ENCODE data around the gene KCNK4. TPM values are rescaled to one million over a fixed set of nuclear protein-coding genes. Genes with fewer than 3 reads are reported as not detected.

KCNK4 gene
- polyA plus RNA-seq, 3 donors: not detected

GRCh38 chr11:64241491-64242374, 49.4 kb upstream of the KCNK4 start:
- H3K4me1 ChIP-seq (ENCODE audit: control insufficient read depth in 1 of 2, insufficient read depth in 2 of 2, low read length in 2 of 2): peaks cover 68 to 79% of the 10 kb centered on the region in 2 donors
- peak; percentile 4 to 100 (median 34) for DNase-seq

More at GRCh38 chr11:64241491-64242374, 49.4 kb upstream of the KCNK4 start:
- Histone ChIP-seq H2AFZ (ENCODE audit: insufficient read depth, low read depth, low read length, poor library complexity, severe bottlenecking) (no peak overlapping the region), H3K9me3 (replicated peaks in 1 of 2; ENCODE audit: control insufficient read depth in 1 of 2, insufficient read depth in 1 of 2, low read length in 2 of 2) (no peaks in the 10 kb centered on the region), H3K27ac (ENCODE audit: low read depth in 1 of 2, low read length in 2 of 2) (peak overlapping the region; percentile 96 to 100), H4K20me1 (ENCODE audit: insufficient read depth, low read length) (no peaks in the 10 kb centered on the region), H3K4me2 (replicated peaks; ENCODE audit: extremely low read depth, low read length, poor library complexity, severe bottlenecking) (peak overlapping the region; percentile 99), H3K9ac (ENCODE audit: insufficient read depth, low read length, poor library complexity, severe bottlenecking) (peak overlapping the region; percentile 95), H3K79me2 (ENCODE audit: insufficient read depth, low read length) (peaks cover 40% of the 10 kb centered on the region), H3K27me3 (ENCODE audit: control insufficient read depth in 2 of 2, insufficient read depth in 2 of 2, low read length in 2 of 2) (no peaks in the 10 kb centered on the region), H3K4me3 (replicated peaks in 1 of 3; ENCODE audit: low read depth in 2 of 3, low read length in 3 of 3) (peak overlapping the region; percentile 54 to 84 (median 81)), H3K36me3 (replicated peaks in 1 of 2; ENCODE audit: control insufficient read depth in 1 of 2, insufficient read depth in 2 of 2, low read length in 2 of 2) (peaks cover 10 to 12% of the 10 kb centered on the region in 2 donors)
- H3K27ac Mint-ChIP-seq: peak overlapping the region; percentile 100
- peak overlapping the region; percentile 87 to 92 for H3K4me3 Mint-ChIP-seq
- under 1% methylated on average over 54 of the region's 63 CpGs for WGBS (ENCODE audit: insufficient coverage)
- no peak for TF ChIP-seq CTCF (IDR thresholded peaks at IDR 0.05)
- H3K9me3 Mint-ChIP-seq: no peaks in the 10 kb centered on the region
- intact Hi-C loops (cut with micrococcal nuclease): loop anchor here (2.0 to 5.0 kb wide), 4 partner anchors 15 to 63 kb away; partner anchors contain the start of genes FERMT3 (in 2 of the 2), CATSPERZ (in 1 of the 2), ESRRA (in 1 of the 2) and NUDT22 (in 1 of the 2)
- H3K36me3 Mint-ChIP-seq: peaks cover 22 to 24% of the 10 kb centered on the region in 2 donors
- peaks cover 61% of the 10 kb centered on the region for H3K4me1 Mint-ChIP-seq
- H3K27me3 Mint-ChIP-seq (ENCODE audit: low read depth in 3 of 3): peaks cover 0 to 5% (median 0%) of the 10 kb centered on the region in 3 donors
